HEK293 (cell line): ENCODE measurements around the gene ASCC3.

Experiments used
- CTCF ChIA-PET: fragments of 350-600 bp; formaldehyde crosslinking; extraction: SDS; loops from one replicate; lab custom pipeline; 2021; ENCODE audit warnings: antibody characterized with exemption; lab: Yijun Ruan, JAX
- POLR2A ChIA-PET: fragments of 300-600 bp; formaldehyde crosslinking; extraction: SDS; loops from one replicate; lab custom pipeline; 2020; ENCODE audit warnings: antibody characterized with exemption, inconsistent platforms; lab: Yijun Ruan, JAX
- H3K27ac ChIP-seq: fragments of 200-500 bp; sonication (Bioruptor generic); 2 replicates; pipeline ENCODE4 v1.5.1; 2014; ENCODE audit warnings: low read depth, low read length, control low read depth, inconsistent platforms; ENCODE audit errors: extremely low read depth
- H3K36me3 ChIP-seq, 2 experiments: fragments of 200-500 bp in 1 of 2; sonication (Bioruptor generic) in 1 of 2; 1 replicate in 1 of 2; 2 replicates in 1 of 2; pipeline ENCODE4 v1.5.1; 2014 to 2017; ENCODE audit warnings: inconsistent platforms in 2 of 2, low read length in 2 of 2; ENCODE audit not compliant: control insufficient read depth in 2 of 2, insufficient read depth in 1 of 2
- H3K4me1 ChIP-seq: fragments of 200-500 bp; sonication (Bioruptor generic); 2 replicates; pipeline ENCODE4 v1.5.1; 2014; ENCODE audit warnings: mild to moderate bottlenecking, low read length, inconsistent platforms; ENCODE audit not compliant: control insufficient read depth, insufficient read depth
- H3K4me3 ChIP-seq: 2 replicates; pipeline ENCODE4 v1.5.1; 2011; ENCODE audit warnings: low read depth, mild to moderate bottlenecking, control low read depth, low read length, moderate library complexity
- H3K9me3 ChIP-seq: fragments of 200-500 bp; sonication (Bioruptor generic); 2 replicates; pipeline ENCODE4 v1.5.1; 2014; ENCODE audit warnings: low read depth, low read length, inconsistent platforms; ENCODE audit not compliant: control insufficient read depth, insufficient read depth
- EGR2 ChIP-seq: fragments of 450-650 bp; formaldehyde crosslinking; IDR thresholded peaks from 2 replicates; pipeline ENCODE4 v1.5.1; 2016; ENCODE audit warnings: low read depth, missing biosample characterization, missing genetic modification characterization
- GFI1B ChIP-seq: fragments of 450-650 bp; formaldehyde crosslinking; IDR thresholded peaks from 2 replicates; pipeline ENCODE4 v1.5.1; 2016; ENCODE audit warnings: missing biosample characterization, missing genetic modification characterization
- IKZF3 ChIP-seq: fragments of 450-650 bp; IDR thresholded peaks from 2 replicates; pipeline ENCODE4 v1.5.0; 2018; ENCODE audit warnings: missing biosample characterization, mild to moderate bottlenecking, missing genetic modification characterization, moderate library complexity
- ZNF16 ChIP-seq: fragments of 450-650 bp; formaldehyde crosslinking; IDR thresholded peaks from 2 replicates; pipeline ENCODE4 v1.5.1; 2016; ENCODE audit warnings: low read depth, missing biosample characterization, missing genetic modification characterization
- ZNF211 ChIP-seq: fragments of 450-650 bp; formaldehyde crosslinking; IDR thresholded peaks from 2 replicates; pipeline ENCODE4 v1.5.1; 2016; ENCODE audit warnings: low read depth, missing biosample characterization, missing genetic modification characterization
- ZNF548 ChIP-seq: fragments of 450-650 bp; formaldehyde crosslinking; IDR thresholded peaks from 2 replicates; pipeline ENCODE4 v1.5.1; 2016; ENCODE audit warnings: missing biosample characterization, missing genetic modification characterization
- ZNF571 ChIP-seq: fragments of 450-650 bp; formaldehyde crosslinking; IDR thresholded peaks from 2 replicates; pipeline ENCODE4 v1.5.0; 2017; ENCODE audit warnings: missing biosample characterization, missing genetic modification characterization
- ZNF596 ChIP-seq: fragments of 450-650 bp; IDR thresholded peaks from 2 replicates; pipeline ENCODE4 v1.5.0; 2018; ENCODE audit warnings: missing biosample characterization, mild to moderate bottlenecking, missing genetic modification characterization, moderate library complexity
- TF ChIP-seq, protein P1 (sequence below): fragments of 450-650 bp; formaldehyde crosslinking; IDR thresholded peaks from 2 replicates; pipeline ENCODE4 v1.5.1; 2017; ENCODE audit warnings: missing biosample characterization, missing genetic modification characterization
- TF ChIP-seq, protein P2 (sequence below): fragments of 450-650 bp; formaldehyde crosslinking; IDR thresholded peaks from 2 replicates; pipeline ENCODE4 v1.5.1; 2017; ENCODE audit warnings: missing biosample characterization, missing genetic modification characterization
- TF ChIP-seq, protein P3 (sequence below): sonication (generic); formaldehyde crosslinking; IDR thresholded peaks from 2 replicates; pipeline ENCODE4 v1.8.1; 2022; ENCODE audit warnings: mild to moderate bottlenecking, moderate library complexity, missing genetic modification reagents
- TF ChIP-seq, protein P4 (sequence below): fragments of 450-650 bp; formaldehyde crosslinking; conservative IDR thresholded peaks from 2 replicates; pipeline ENCODE4 v1.5.1; 2016; ENCODE audit warnings: low read depth, missing biosample characterization, missing genetic modification characterization
- TF ChIP-seq, protein P5 (sequence below): fragments of 450-650 bp; formaldehyde crosslinking; IDR thresholded peaks from 2 replicates; pipeline ENCODE4 v1.5.1; 2016; ENCODE audit warnings: missing biosample characterization, missing genetic modification characterization
- TF ChIP-seq, protein P6 (sequence below): fragments of 450-650 bp; formaldehyde crosslinking; IDR thresholded peaks from 2 replicates; pipeline ENCODE4 v1.5.1; 2017; ENCODE audit warnings: missing biosample characterization, missing genetic modification characterization

Gene ASCC3

DNA sequence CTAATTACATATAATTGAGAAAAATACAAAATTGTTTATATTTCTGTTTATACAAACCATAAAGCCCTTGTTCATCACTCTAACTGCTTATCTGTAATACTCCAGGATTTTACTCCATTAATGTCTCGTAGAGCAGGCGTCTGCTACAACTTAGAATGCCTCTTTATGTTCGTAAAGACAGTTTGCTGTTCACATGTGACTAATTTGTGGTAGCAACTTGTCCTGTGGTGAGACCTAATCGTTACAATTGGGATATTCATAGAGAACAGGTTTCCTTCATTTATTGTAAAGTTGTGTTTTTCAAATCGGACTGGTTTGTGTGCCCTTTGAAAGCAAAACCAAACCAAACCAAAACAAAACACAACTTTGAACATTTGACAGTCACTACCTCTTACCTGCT lies 149.7 kb downstream of the ASCC3 start:
- Histone ChIP-seq H3K9me3 (no peaks in the 10 kb centered on the region), H3K4me1 (peaks cover 10% of the 10 kb centered on the region; the same call in 1 of the 2 replicates), H3K36me3 (no peaks in the 10 kb centered on the region), H3K4me3 (no peak overlapping the region), H3K27ac (no peak overlapping the region)
- TF ChIP-seq, protein P1, sequence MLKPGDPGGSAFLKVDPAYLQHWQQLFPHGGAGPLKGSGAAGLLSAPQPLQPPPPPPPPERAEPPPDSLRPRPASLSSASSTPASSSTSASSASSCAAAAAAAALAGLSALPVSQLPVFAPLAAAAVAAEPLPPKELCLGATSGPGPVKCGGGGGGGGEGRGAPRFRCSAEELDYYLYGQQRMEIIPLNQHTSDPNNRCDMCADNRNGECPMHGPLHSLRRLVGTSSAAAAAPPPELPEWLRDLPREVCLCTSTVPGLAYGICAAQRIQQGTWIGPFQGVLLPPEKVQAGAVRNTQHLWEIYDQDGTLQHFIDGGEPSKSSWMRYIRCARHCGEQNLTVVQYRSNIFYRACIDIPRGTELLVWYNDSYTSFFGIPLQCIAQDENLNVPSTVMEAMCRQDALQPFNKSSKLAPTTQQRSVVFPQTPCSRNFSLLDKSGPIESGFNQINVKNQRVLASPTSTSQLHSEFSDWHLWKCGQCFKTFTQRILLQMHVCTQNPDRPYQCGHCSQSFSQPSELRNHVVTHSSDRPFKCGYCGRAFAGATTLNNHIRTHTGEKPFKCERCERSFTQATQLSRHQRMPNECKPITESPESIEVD (tag by site-specific recombination) = 0 out of 2 replicates have a peak, but pooled peaks have one; percentile 8
- TF ChIP-seq ZNF211 (tag by site-specific recombination) = no peak
- TF ChIP-seq, protein P2, sequence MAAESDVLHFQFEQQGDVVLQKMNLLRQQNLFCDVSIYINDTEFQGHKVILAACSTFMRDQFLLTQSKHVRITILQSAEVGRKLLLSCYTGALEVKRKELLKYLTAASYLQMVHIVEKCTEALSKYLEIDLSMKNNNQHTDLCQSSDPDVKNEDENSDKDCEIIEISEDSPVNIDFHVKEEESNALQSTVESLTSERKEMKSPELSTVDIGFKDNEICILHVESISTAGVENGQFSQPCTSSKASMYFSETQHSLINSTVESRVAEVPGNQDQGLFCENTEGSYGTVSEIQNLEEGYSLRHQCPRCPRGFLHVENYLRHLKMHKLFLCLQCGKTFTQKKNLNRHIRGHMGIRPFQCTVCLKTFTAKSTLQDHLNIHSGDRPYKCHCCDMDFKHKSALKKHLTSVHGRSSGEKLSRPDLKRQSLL (tag by site-specific recombination) = no peak
- ChIA-PET CTCF (interaction anchor here (0.6 to 1.1 kb wide), 3 partner anchors 10 to 828 kb away, joined by 3 to 8 read pairs (median 6); no protein-coding TSS in a partner anchor), POLR2A (no interaction called here)

DNA sequence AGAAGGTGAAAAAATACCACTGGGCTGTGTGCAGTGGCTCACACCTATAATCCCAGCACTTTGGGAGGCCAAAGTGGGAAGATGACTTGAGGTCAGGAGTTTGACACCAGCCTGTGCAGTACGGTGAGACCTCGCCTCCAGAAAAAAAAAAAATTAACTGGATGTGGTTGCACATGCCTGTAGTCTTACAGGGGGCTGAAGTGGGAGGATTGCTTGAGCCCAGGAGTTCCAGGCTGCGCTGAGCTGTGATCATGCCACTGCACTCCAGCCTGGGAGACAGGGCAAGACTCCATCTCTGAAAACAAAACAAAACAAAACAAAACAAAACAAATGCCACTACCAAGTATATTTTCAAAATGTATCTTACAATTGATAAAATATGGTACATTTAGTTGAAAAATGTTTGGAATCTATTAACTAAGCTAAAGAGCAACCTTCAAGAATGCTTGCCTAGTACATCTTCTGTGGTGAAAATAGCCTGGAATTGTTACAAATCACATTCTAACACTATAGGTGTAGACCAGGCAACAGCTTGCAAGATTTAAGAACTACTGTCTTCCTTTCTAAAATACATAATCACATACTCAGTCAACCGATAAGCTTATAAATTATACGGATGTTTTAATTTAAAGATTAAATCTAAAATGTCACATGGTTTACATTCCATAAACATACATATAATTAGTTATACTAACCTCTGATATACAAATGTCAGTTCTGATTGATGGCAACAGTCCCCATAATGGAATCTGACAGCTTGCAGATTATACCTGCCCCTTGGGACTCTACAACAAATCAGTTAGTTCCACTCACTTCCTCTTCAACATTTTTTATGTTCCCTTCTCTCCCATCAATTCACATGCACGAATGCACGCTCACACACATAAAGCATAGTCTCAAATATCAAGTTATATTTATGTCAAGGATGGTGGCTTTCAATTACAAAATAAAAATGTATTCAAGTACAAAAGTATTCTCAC lies 150.8 kb downstream of the ASCC3 start:
- Histone ChIP-seq H3K27ac (no peak overlapping the region), H3K36me3 (no peaks in the 10 kb centered on the region), H3K4me1 (peaks cover 10% of the 10 kb centered on the region; the same call in 1 of the 2 replicates), H3K4me3 (no peak overlapping the region)
- TF ChIP-seq GFI1B (tag by site-specific recombination) (0 out of 2 replicates have a peak, but pooled peaks have one; percentile 24), ZNF16 (no peak), ZNF571 (tag by site-specific recombination) (no peak), ZNF548 (tag by site-specific recombination) (no peak)
- TF ChIP-seq, protein P1 (tag by site-specific recombination) = 0 out of 2 replicates have a peak, but pooled peaks have one; percentile 9
- TF ChIP-seq, all 188 proteins: peak for 2
- CTCF ChIA-PET = interaction anchor here (0.7 to 1.1 kb wide), 4 partner anchors 9 to 827 kb away, joined by 3 to 8 read pairs (median 6); no protein-coding TSS in a partner anchor
- H3K9me3 ChIP-seq = no peaks in the 10 kb centered on the region
- POLR2A ChIA-PET = no interaction called here

DNA sequence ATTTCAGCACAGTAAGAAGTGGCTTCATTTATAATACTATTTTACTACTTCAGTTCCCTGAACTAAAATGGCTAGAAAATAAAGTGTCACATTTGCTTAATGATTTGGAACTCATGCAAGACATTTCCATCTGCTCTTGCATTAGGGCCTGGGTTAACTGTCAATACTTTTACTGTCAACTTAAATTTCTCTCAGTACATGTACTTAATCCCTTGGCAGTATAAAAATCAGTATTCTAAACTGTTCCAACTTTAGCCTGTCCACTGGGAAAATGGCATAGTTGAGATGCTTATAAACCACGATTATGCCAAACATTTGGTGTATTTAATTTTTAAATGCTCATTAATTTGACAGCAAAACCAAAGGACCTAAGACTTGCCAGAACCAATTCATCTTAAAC lies 154.5 kb downstream of the ASCC3 start:
- Histone ChIP-seq H3K27ac (no peak overlapping the region), H3K9me3 (no peaks in the 10 kb centered on the region), H3K4me1 (peaks cover 10% of the 10 kb centered on the region; the same call in 1 of the 2 replicates), H3K4me3 (no peak overlapping the region), H3K36me3 (peaks cover 0 to 16% of the 10 kb centered on the region in 2 experiments; a peak in 1 of 3 replicates)
- CTCF ChIA-PET = no interaction called here
- POLR2A ChIA-PET = no interaction called here
- TF ChIP-seq, protein P3, sequence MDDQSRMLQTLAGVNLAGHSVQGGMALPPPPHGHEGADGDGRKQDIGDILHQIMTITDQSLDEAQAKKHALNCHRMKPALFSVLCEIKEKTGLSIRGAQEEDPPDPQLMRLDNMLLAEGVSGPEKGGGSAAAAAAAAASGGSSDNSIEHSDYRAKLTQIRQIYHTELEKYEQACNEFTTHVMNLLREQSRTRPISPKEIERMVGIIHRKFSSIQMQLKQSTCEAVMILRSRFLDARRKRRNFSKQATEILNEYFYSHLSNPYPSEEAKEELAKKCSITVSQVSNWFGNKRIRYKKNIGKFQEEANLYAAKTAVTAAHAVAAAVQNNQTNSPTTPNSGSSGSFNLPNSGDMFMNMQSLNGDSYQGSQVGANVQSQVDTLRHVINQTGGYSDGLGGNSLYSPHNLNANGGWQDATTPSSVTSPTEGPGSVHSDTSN (CRISPR knock-in tag) = no peak
- TF ChIP-seq, protein P4, sequence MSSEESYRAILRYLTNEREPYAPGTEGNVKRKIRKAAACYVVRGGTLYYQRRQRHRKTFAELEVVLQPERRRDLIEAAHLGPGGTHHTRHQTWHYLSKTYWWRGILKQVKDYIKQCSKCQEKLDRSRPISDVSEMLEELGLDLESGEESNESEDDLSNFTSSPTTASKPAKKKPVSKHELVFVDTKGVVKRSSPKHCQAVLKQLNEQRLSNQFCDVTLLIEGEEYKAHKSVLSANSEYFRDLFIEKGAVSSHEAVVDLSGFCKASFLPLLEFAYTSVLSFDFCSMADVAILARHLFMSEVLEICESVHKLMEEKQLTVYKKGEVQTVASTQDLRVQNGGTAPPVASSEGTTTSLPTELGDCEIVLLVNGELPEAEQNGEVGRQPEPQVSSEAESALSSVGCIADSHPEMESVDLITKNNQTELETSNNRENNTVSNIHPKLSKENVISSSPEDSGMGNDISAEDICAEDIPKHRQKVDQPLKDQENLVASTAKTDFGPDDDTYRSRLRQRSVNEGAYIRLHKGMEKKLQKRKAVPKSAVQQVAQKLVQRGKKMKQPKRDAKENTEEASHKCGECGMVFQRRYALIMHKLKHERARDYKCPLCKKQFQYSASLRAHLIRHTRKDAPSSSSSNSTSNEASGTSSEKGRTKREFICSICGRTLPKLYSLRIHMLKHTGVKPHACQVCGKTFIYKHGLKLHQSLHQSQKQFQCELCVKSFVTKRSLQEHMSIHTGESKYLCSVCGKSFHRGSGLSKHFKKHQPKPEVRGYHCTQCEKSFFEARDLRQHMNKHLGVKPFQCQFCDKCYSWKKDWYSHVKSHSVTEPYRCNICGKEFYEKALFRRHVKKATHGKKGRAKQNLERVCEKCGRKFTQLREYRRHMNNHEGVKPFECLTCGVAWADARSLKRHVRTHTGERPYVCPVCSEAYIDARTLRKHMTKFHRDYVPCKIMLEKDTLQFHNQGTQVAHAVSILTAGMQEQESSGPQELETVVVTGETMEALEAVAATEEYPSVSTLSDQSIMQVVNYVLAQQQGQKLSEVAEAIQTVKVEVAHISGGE (tag by site-specific recombination) = no peak
- TF ChIP-seq EGR2 (no peak), IKZF3 (tag by site-specific recombination) (no peak), ZNF596 (tag by site-specific recombination) (no peak)
- TF ChIP-seq, protein P5, sequence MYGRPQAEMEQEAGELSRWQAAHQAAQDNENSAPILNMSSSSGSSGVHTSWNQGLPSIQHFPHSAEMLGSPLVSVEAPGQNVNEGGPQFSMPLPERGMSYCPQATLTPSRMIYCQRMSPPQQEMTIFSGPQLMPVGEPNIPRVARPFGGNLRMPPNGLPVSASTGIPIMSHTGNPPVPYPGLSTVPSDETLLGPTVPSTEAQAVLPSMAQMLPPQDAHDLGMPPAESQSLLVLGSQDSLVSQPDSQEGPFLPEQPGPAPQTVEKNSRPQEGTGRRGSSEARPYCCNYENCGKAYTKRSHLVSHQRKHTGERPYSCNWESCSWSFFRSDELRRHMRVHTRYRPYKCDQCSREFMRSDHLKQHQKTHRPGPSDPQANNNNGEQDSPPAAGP (tag by site-specific recombination) = no peak
- TF ChIP-seq, protein P6, sequence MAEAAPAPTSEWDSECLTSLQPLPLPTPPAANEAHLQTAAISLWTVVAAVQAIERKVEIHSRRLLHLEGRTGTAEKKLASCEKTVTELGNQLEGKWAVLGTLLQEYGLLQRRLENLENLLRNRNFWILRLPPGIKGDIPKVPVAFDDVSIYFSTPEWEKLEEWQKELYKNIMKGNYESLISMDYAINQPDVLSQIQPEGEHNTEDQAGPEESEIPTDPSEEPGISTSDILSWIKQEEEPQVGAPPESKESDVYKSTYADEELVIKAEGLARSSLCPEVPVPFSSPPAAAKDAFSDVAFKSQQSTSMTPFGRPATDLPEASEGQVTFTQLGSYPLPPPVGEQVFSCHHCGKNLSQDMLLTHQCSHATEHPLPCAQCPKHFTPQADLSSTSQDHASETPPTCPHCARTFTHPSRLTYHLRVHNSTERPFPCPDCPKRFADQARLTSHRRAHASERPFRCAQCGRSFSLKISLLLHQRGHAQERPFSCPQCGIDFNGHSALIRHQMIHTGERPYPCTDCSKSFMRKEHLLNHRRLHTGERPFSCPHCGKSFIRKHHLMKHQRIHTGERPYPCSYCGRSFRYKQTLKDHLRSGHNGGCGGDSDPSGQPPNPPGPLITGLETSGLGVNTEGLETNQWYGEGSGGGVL (tag by site-specific recombination) = no peak
